Mesendoderm (in vitro differentiated cells): ENCODE data around the gene ZCCHC8.
"Not testable (repeated sequence)": the region's sequence is repeated elsewhere in the genome, so short reads cannot be mapped to it uniquely, and the experiment has no call there.

Experiments
- DNase-seq: peaks from one replicate; pipeline ENCODE4 v3.0.0; 2013
- H2AK5ac ChIP-seq: 2 replicates; pipeline ENCODE4 v1.6.1; 2013; ENCODE audit warnings: low read length, inconsistent platforms
- H2BK120ac ChIP-seq: 2 replicates; pipeline ENCODE4 v1.6.1; 2013; ENCODE audit warnings: low read depth, mild to moderate bottlenecking, low read length, moderate library complexity, mixed read lengths
- H2BK15ac ChIP-seq: replicated peaks from 2 replicates; pipeline ENCODE4 v1.6.1; 2013; ENCODE audit warnings: low read depth, mild to moderate bottlenecking, moderate library complexity
- H2BK5ac ChIP-seq: 2 replicates; pipeline ENCODE4 v1.6.1; 2013; ENCODE audit warnings: low read length, inconsistent platforms
- H3K18ac ChIP-seq: 2 replicates; pipeline ENCODE4 v1.6.1; 2013; ENCODE audit warnings: mild to moderate bottlenecking, low read length, mixed read lengths
- H3K23ac ChIP-seq: one replicate; pipeline ENCODE4 v1.6.1; 2013; ENCODE audit warnings: low read length
- H3K27ac ChIP-seq: 2 replicates; pipeline ENCODE4 v1.5.1; 2013; ENCODE audit warnings: low read depth, mild to moderate bottlenecking, inconsistent platforms, low read length, moderate library complexity
- H3K27me3 ChIP-seq: 2 replicates; pipeline ENCODE4 v1.6.1; 2013; ENCODE audit warnings: low read length, control low read depth, mild to moderate bottlenecking, inconsistent platforms; ENCODE audit not compliant: insufficient read depth, poor library complexity
- H3K36me3 ChIP-seq: 2 replicates; pipeline ENCODE4 v1.6.1; 2013; ENCODE audit warnings: low read length, inconsistent platforms; ENCODE audit not compliant: control insufficient read depth, insufficient read depth
- H3K4ac ChIP-seq: one replicate; pipeline ENCODE4 v1.6.1; 2013; ENCODE audit warnings: low read depth, mild to moderate bottlenecking, low read length, moderate library complexity
- H3K4me1 ChIP-seq: 2 replicates; pipeline ENCODE4 v1.6.1; 2013; ENCODE audit warnings: low read depth, low read length, inconsistent platforms; ENCODE audit not compliant: control insufficient read depth
- H3K4me2 ChIP-seq: 2 replicates; pipeline ENCODE4 v1.6.1; 2013; ENCODE audit warnings: low read length
- H3K4me3 ChIP-seq: 2 replicates; pipeline ENCODE4 v1.5.1; 2013; ENCODE audit warnings: mild to moderate bottlenecking, low read length
- H3K56ac ChIP-seq: one replicate; pipeline ENCODE4 v1.6.1; 2013; ENCODE audit warnings: low read length
- H3K79me1 ChIP-seq: 2 replicates; pipeline ENCODE4 v1.6.1; 2013; ENCODE audit warnings: low read length, inconsistent platforms
- H3K79me2 ChIP-seq: 2 replicates; pipeline ENCODE4 v1.6.1; 2013; ENCODE audit warnings: mild to moderate bottlenecking, low read length; ENCODE audit not compliant: control insufficient read depth, insufficient read depth
- H3K9ac ChIP-seq: 2 replicates; pipeline ENCODE4 v1.6.1; 2013; ENCODE audit warnings: low read length, inconsistent platforms
- H4K5ac ChIP-seq: one replicate; pipeline ENCODE4 v1.6.1; 2013; ENCODE audit warnings: low read length
- H4K8ac ChIP-seq: one replicate; pipeline ENCODE4 v1.6.1; 2013; ENCODE audit warnings: low read depth, mild to moderate bottlenecking, control low read depth, low read length, moderate library complexity
- WGBS: extraction: QIAGEN DNeasy Blood & Tissue Kit; methylation state at CpG from one replicate; pipeline ENCODE4 v1.1.7; 2013; ENCODE audit warnings: low lambda C conversion rate, missing lambda C conversion rate; ENCODE audit not compliant: insufficient coverage; ENCODE audit errors: extremely low coverage; 5-methylcytosine and 5-hydroxymethylcytosine counted together

ZCCHC8 gene

GRCh38 chr12:122501489-122501989 lies 807 bp upstream of the ZCCHC8 start:
- no peak overlapping the region for H3K4me3 ChIP-seq
- no CpG with 5 or more reads among the region's 9 CpGs for WGBS
- H3K4ac ChIP-seq, result no peak overlapping the region
- H3K79me1 ChIP-seq, result no peaks in the 10 kb centered on the region
- no peak overlapping the region for H2BK5ac ChIP-seq
- no peak overlapping the region for H3K9ac ChIP-seq
- no peak overlapping the region for H4K5ac ChIP-seq
- H3K4me2 ChIP-seq, result no peak overlapping the region
- H3K27me3 ChIP-seq, result no peaks in the 10 kb centered on the region
- peaks cover 8% of the 10 kb centered on the region for H3K79me2 ChIP-seq
- H2AK5ac ChIP-seq, result no peak overlapping the region
- no peak overlapping the region for H2BK15ac ChIP-seq
- H3K23ac ChIP-seq, result no peak overlapping the region
- DNase-seq, result no peak
- peak overlapping the region; percentile 64 for H3K18ac ChIP-seq
- H3K27ac ChIP-seq, result no peak overlapping the region
- H3K56ac ChIP-seq, result no peak overlapping the region
- H3K36me3 ChIP-seq, result peaks cover 5% of the 10 kb centered on the region
- no peaks in the 10 kb centered on the region for H3K4me1 ChIP-seq
- H2BK120ac ChIP-seq, result no peak overlapping the region
- H4K8ac ChIP-seq, result no peak overlapping the region

GRCh38 chr12:122499991-122500684 lies 594 bp downstream of the ZCCHC8 start:
- WGBS, result no CpG with 5 or more reads among the region's 47 CpGs
- peak overlapping the region; percentile 98 for H3K27ac ChIP-seq
- no peak overlapping the region for H2BK120ac ChIP-seq
- H3K4me2 ChIP-seq, result peak overlapping the region; percentile 45
- peaks cover 8% of the 10 kb centered on the region for H3K79me2 ChIP-seq
- H2AK5ac ChIP-seq, result no peak overlapping the region
- no peaks in the 10 kb centered on the region for H3K27me3 ChIP-seq
- H4K5ac ChIP-seq, result no peak overlapping the region
- H4K8ac ChIP-seq, result no peak overlapping the region
- H3K36me3 ChIP-seq, result no peaks in the 10 kb centered on the region
- DNase-seq, result peak; percentile 76
- H3K9ac ChIP-seq, result peak overlapping the region; percentile 96
- peak overlapping the region; percentile 41 for H2BK5ac ChIP-seq
- peak overlapping the region; percentile 88 for H3K4ac ChIP-seq
- no peak overlapping the region for H3K23ac ChIP-seq
- peak overlapping the region; percentile 97 for H3K56ac ChIP-seq
- peak overlapping the region; percentile 85 for H3K18ac ChIP-seq
- no peaks in the 10 kb centered on the region for H3K79me1 ChIP-seq
- no peaks in the 10 kb centered on the region for H3K4me1 ChIP-seq
- H2BK15ac ChIP-seq, result no peak overlapping the region
- peak overlapping the region; percentile 88 for H3K4me3 ChIP-seq

GRCh38 chr12:122495258-122495657 lies 5.5 kb downstream of the ZCCHC8 start:
- H3K36me3 ChIP-seq, result peaks cover 1% of the 10 kb centered on the region
- H3K27me3 ChIP-seq, result no peaks in the 10 kb centered on the region
- no peak for DNase-seq
- no peak overlapping the region for H4K8ac ChIP-seq
- H3K56ac ChIP-seq, result no peak overlapping the region
- H3K79me2 ChIP-seq, result peaks cover 8% of the 10 kb centered on the region
- no peak overlapping the region for H3K4me3 ChIP-seq
- no peak overlapping the region for H2BK5ac ChIP-seq
- no peak overlapping the region for H3K4me2 ChIP-seq
- no peak overlapping the region for H2AK5ac ChIP-seq
- H3K27ac ChIP-seq, result no peak overlapping the region
- no peaks in the 10 kb centered on the region for H3K79me1 ChIP-seq
- no peak overlapping the region for H4K5ac ChIP-seq
- H2BK120ac ChIP-seq, result no peak overlapping the region
- H3K23ac ChIP-seq, result no peak overlapping the region
- no CpG with 5 or more reads among the region's 7 CpGs for WGBS
- H3K9ac ChIP-seq, result no peak overlapping the region
- no peak overlapping the region for H3K4ac ChIP-seq
- no peaks in the 10 kb centered on the region for H3K4me1 ChIP-seq
- no peak overlapping the region for H3K18ac ChIP-seq
- no peak overlapping the region for H2BK15ac ChIP-seq

GRCh38 chr12:122493222-122493621 lies 7.5 kb downstream of the ZCCHC8 start:
- H3K23ac ChIP-seq, H2AK5ac ChIP-seq, H3K56ac ChIP-seq, H3K36me3 ChIP-seq, H2BK15ac ChIP-seq, H2BK120ac ChIP-seq, H4K5ac ChIP-seq, H3K4me1 ChIP-seq, H4K8ac ChIP-seq, DNase-seq, H3K4ac ChIP-seq, H3K27ac ChIP-seq, H3K79me2 ChIP-seq, H3K9ac ChIP-seq, H3K4me2 ChIP-seq, H3K79me1 ChIP-seq, H3K27me3 ChIP-seq, H3K4me3 ChIP-seq, H2BK5ac ChIP-seq, H3K18ac ChIP-seq: not testable (repeated sequence)
- no CpG with 5 or more reads among the region's 6 CpGs for WGBS

GRCh38 chr12:122491991-122492390 lies 8.7 kb downstream of the ZCCHC8 start:
- H3K4me2 ChIP-seq, result no peak overlapping the region
- no peak overlapping the region for H3K4ac ChIP-seq
- no peak overlapping the region for H2BK5ac ChIP-seq
- H3K27me3 ChIP-seq, result no peaks in the 10 kb centered on the region
- H2BK15ac ChIP-seq, result no peak overlapping the region
- H3K18ac ChIP-seq, result no peak overlapping the region
- no peak overlapping the region for H4K8ac ChIP-seq
- no peak overlapping the region for H3K9ac ChIP-seq
- H3K27ac ChIP-seq, result no peak overlapping the region
- H2BK120ac ChIP-seq, result no peak overlapping the region
- H3K56ac ChIP-seq, result no peak overlapping the region
- H3K79me1 ChIP-seq, result no peaks in the 10 kb centered on the region
- H3K79me2 ChIP-seq, result no peaks in the 10 kb centered on the region
- WGBS, result no CpG with 5 or more reads among the region's 2 CpGs
- no peaks in the 10 kb centered on the region for H3K4me1 ChIP-seq
- H3K4me3 ChIP-seq, result no peak overlapping the region
- DNase-seq, result no peak
- H2AK5ac ChIP-seq, result no peak overlapping the region
- no peak overlapping the region for H4K5ac ChIP-seq
- peaks cover 1% of the 10 kb centered on the region for H3K36me3 ChIP-seq
- no peak overlapping the region for H3K23ac ChIP-seq

- H2AK5ac ChIP-seq, result no peak overlapping the region
- no peak overlapping the region for H3K9ac ChIP-seq
- no peak overlapping the region for H3K56ac ChIP-seq
- no peak overlapping the region for H3K18ac ChIP-seq
- no peak overlapping the region for H3K27ac ChIP-seq
- no peak overlapping the region for H3K4me3 ChIP-seq
- peaks cover 1% of the 10 kb centered on the region for H3K79me1 ChIP-seq
- no peaks in the 10 kb centered on the region for H3K79me2 ChIP-seq
- no peak overlapping the region for H2BK120ac ChIP-seq
- H4K5ac ChIP-seq, result no peak overlapping the region
- H3K27me3 ChIP-seq, result no peaks in the 10 kb centered on the region
- H4K8ac ChIP-seq, result no peak overlapping the region
- H3K23ac ChIP-seq, result no peak overlapping the region
- no peak overlapping the region for H3K4ac ChIP-seq
- H2BK5ac ChIP-seq, result no peak overlapping the region
- WGBS, result no CpG with 5 or more reads among the region's 2 CpGs
- no peak overlapping the region for H3K4me2 ChIP-seq
- H2BK15ac ChIP-seq, result no peak overlapping the region
- peaks cover 5% of the 10 kb centered on the region for H3K36me3 ChIP-seq
- H3K4me1 ChIP-seq, result no peaks in the 10 kb centered on the region
- no peak for DNase-seq
Observed at GRCh38 chr12:122489038-122489437, 11.7 kb downstream of the ZCCHC8 start.
